Measurements from ENCODE around the gene EPB41L3. TPM values are rescaled to one million over a fixed set of nuclear protein-coding genes. Genes with fewer than 3 reads are reported as not detected.

The EPB41L3 gene
- total RNA-seq, 4 donors from 2014 or later, result 9.6 to 37.0 (median 13.5) TPM

DNA sequence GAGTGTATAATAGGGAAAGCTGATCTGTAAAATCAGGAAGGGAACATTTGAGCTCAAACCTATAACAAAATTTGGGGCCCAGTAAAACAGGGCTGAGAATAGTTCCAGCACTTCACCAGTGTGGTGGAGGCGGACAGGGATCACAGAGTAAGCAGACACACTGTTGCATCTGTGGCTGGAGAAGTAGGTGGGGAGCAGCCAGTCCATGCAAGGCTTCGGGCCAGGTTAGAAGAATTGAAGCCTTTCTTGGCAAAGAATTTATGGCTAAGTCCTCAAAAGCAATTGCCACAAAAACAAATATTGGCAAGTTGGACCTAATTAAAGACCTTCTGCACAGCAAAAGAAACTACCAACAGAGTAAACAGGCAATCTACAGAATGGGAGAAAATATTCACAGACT, 154.4 kb downstream of the EPB41L3 start:
- Histone ChIP-seq H3K27ac (no peak overlapping the region), H3K4me3 (no peak overlapping the region), H3K36me3 (no peaks in the 10 kb centered on the region), H3K4me1 (no peaks in the 10 kb centered on the region), H3K27me3 (no peaks in the 10 kb centered on the region), H3K9me3 (no peaks in the 10 kb centered on the region)
- DNase-seq (ENCODE audit: low spot score in 2 of 2), result no peak
- WGBS, result 78% methylated on average over 2 of the region's 2 CpGs
- TF ChIP-seq POLR2A (IDR thresholded peaks at IDR 0.05), result no peak
- TF ChIP-seq EP300 (IDR thresholded peaks at IDR 0.05), result no peak

DNA sequence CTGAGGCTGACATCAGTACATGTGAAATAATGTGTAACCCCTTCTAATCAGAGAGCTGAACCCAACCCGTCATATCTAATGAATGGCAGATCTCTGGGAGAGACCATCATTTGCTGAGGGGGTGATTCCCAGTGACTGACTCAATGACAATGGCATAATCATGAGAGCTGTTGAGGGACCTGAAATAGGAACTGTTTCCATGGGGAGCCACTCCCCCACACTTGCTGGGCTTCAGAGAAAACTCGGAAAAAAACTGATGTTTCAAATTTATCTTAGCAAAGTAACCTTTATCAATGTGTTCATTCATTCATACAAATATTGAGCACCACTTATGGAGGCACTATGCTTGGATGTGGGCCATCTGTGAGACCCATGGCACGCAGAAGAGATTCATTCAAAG, 154.9 kb downstream of the EPB41L3 start:
- no peak overlapping the region for H3K4me3 ChIP-seq
- H3K9me3 ChIP-seq, result no peaks in the 10 kb centered on the region
- H3K4me1 ChIP-seq, result no peaks in the 10 kb centered on the region
- no peak overlapping the region for H3K27ac ChIP-seq
- TF ChIP-seq POLR2A (IDR thresholded peaks at IDR 0.05) (no peak), EP300 (IDR thresholded peaks at IDR 0.05) (no peak), POLR2AphosphoS5 (IDR thresholded peaks at IDR 0.05) (no peak)
- TF ChIP-seq, protein P1, sequence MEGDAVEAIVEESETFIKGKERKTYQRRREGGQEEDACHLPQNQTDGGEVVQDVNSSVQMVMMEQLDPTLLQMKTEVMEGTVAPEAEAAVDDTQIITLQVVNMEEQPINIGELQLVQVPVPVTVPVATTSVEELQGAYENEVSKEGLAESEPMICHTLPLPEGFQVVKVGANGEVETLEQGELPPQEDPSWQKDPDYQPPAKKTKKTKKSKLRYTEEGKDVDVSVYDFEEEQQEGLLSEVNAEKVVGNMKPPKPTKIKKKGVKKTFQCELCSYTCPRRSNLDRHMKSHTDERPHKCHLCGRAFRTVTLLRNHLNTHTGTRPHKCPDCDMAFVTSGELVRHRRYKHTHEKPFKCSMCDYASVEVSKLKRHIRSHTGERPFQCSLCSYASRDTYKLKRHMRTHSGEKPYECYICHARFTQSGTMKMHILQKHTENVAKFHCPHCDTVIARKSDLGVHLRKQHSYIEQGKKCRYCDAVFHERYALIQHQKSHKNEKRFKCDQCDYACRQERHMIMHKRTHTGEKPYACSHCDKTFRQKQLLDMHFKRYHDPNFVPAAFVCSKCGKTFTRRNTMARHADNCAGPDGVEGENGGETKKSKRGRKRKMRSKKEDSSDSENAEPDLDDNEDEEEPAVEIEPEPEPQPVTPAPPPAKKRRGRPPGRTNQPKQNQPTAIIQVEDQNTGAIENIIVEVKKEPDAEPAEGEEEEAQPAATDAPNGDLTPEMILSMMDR (IDR thresholded peaks at IDR 0.05), result no peak
- no peaks in the 10 kb centered on the region for H3K36me3 ChIP-seq
- 92% methylated on average over 3 of the region's 3 CpGs for WGBS
- no peak for DNase-seq (ENCODE audit: low spot score in 2 of 2)
- no peaks in the 10 kb centered on the region for H3K27me3 ChIP-seq

DNA sequence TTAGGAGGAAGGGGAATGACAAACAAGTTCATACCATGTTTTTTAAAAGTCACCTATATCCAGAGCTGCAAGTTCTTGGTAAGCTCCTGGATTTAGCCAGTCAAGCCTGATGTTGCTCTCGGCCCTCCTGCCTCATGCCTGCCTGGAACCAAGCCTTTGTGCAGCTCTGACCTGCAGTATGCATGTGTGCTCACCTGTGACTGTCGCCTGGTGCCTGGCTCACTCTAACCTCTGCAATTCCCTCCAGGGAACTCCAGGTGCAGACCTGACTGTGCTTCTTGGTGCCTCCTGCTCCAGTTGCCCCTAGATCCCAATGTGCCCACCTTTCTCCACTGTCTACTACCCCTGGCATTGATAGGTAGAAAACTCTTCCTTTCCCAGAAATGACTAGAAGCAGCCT, 163.2 kb downstream of the EPB41L3 start:
- Histone ChIP-seq H3K4me3 (no peak overlapping the region), H3K4me1 (no peaks in the 10 kb centered on the region), H3K36me3 (no peaks in the 10 kb centered on the region), H3K9me3 (no peaks in the 10 kb centered on the region), H3K27me3 (no peaks in the 10 kb centered on the region), H3K27ac (no peak overlapping the region)
- no peak for DNase-seq (ENCODE audit: low spot score in 2 of 2)
- 65% methylated on average over 2 of the region's 2 CpGs for WGBS
- TF ChIP-seq POLR2AphosphoS5 (IDR thresholded peaks at IDR 0.05) (no peak), POLR2A (IDR thresholded peaks at IDR 0.05) (no peak), EP300 (IDR thresholded peaks at IDR 0.05) (no peak)
- TF ChIP-seq, protein P1 (IDR thresholded peaks at IDR 0.05), result no peak

DNA sequence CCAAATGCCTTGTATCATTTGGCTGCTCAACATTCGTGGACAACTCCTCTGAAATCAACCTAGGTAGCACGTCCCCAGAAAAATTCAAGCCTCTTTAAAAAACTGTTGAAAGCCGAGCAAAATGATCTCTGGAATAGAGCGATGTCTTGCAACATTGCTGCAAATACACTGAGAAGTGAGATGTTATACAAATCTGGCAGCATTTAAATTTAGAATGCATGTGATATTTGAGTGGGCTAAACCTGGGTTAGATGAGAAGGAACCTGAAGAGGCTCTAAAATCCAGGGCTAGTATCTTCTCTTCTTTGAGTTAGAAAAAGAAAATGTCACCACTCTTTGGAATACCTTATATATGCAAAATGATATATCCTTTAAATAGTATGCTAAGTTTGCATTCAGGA, 166.8 kb downstream of the EPB41L3 start:
- Histone ChIP-seq H3K9me3 (no peaks in the 10 kb centered on the region), H3K4me1 (no peaks in the 10 kb centered on the region), H3K27me3 (no peaks in the 10 kb centered on the region), H3K4me3 (no peak overlapping the region), H3K36me3 (no peaks in the 10 kb centered on the region), H3K27ac (no peak overlapping the region)
- no peak for DNase-seq (ENCODE audit: low spot score in 2 of 2)
- TF ChIP-seq POLR2A (IDR thresholded peaks at IDR 0.05) (no peak), POLR2AphosphoS5 (IDR thresholded peaks at IDR 0.05) (no peak), EP300 (IDR thresholded peaks at IDR 0.05) (no peak)
- TF ChIP-seq, protein P1 (IDR thresholded peaks at IDR 0.05), result no peak
- WGBS, result 78% methylated on average over 4 of the region's 4 CpGs

DNA sequence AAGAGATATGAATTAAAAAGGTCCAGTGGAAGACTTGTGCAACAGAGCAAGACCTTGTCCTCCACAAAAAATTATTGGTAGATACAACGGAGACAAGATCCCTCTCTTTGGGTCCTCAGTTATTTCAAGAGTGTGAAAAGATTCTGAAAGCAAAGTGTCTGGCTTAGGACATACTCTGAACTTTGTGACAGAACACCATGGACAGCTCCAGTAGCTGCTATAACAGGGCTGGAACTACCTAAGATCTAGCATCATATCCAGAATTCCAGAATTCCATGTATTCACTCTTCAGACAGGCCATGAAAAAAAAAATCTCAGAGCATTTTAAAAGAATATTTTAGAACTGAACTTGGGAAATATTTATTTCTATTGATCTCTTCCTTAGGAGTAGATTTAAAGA, 173.5 kb downstream of the EPB41L3 start:
- H3K27ac ChIP-seq, result no peak overlapping the region
- H3K36me3 ChIP-seq, result no peaks in the 10 kb centered on the region
- no peaks in the 10 kb centered on the region for H3K4me1 ChIP-seq
- H3K4me3 ChIP-seq, result no peak overlapping the region
- 88% methylated on average over 1 of the region's 1 CpG for WGBS
- TF ChIP-seq POLR2AphosphoS5 (IDR thresholded peaks at IDR 0.05), result no peak
- TF ChIP-seq, protein P1 (IDR thresholded peaks at IDR 0.05), result no peak
- no peaks in the 10 kb centered on the region for H3K27me3 ChIP-seq
- no peak for DNase-seq (ENCODE audit: low spot score in 2 of 2)
- H3K9me3 ChIP-seq, result no peaks in the 10 kb centered on the region

DNA sequence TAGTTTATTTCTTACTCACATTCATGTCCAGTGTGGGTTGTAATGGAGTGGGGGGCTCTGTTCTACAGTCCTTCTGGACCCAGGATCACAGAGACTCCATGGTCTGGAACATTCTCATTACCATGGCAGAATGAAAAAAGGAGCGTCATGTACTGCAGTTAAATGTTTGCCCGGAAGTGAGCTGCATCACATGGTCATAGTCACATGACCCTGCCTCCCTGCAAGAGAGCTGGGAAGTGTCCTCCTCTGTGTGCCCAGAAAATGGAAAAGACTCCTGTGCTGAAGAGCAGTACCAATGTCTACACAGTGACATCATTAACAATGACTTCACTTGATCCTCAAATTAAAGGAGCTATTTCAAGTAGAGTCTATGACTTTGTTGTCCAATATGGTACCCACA, 174.3 kb downstream of the EPB41L3 start:
- H3K4me3 ChIP-seq, result no peak overlapping the region
- no peaks in the 10 kb centered on the region for H3K36me3 ChIP-seq
- no peak overlapping the region for H3K27ac ChIP-seq
- TF ChIP-seq, protein P1 (IDR thresholded peaks at IDR 0.05), result no peak
- TF ChIP-seq POLR2AphosphoS5 (IDR thresholded peaks at IDR 0.05) (no peak), POLR2A (IDR thresholded peaks at IDR 0.05) (no peak), EP300 (IDR thresholded peaks at IDR 0.05) (no peak)
- H3K9me3 ChIP-seq, result no peaks in the 10 kb centered on the region
- H3K4me1 ChIP-seq, result no peaks in the 10 kb centered on the region
- H3K27me3 ChIP-seq, result no peaks in the 10 kb centered on the region
- DNase-seq (ENCODE audit: low spot score in 2 of 2), result no peak
- WGBS, result 100% methylated on average over 1 of the region's 2 CpGs

Measured in suprapubic skin (tissue), 4 donors.